ENCODE results near the gene MAGEB6B. TPM values are rescaled to one million over a fixed set of nuclear protein-coding genes. Genes with fewer than 3 reads are reported as not detected.

The MAGEB6B gene
- total and polyA plus RNA-seq, 2 experiments from 2014 or later: not detected

Other genes with a start within 250 kb of the MAGEB6B start
- not detected in 2 replicates for gene MAGEB18, start 22.3 kb upstream of the MAGEB6B start, total RNA-seq (2014; rRNA removed; shearing (Covaris generic))
- gene MAGEB18, start 22.3 kb upstream of the MAGEB6B start, polyA plus RNA-seq (2016; fragmentation: Nextera tagmentation; extraction: Ambion mirVana): not detected in 2 replicates
- not detected in 2 replicates for gene MAGEB6, start 31.8 kb downstream of the MAGEB6B start, total RNA-seq (2014; rRNA removed; shearing (Covaris generic))
- gene MAGEB6, start 31.8 kb downstream of the MAGEB6B start, polyA plus RNA-seq (2016; fragmentation: Nextera tagmentation; extraction: Ambion mirVana): not detected in 2 replicates
- gene MAGEB5, start 55.6 kb downstream of the MAGEB6B start, total RNA-seq (2014; rRNA removed; shearing (Covaris generic)): not detected in 2 replicates
- gene MAGEB5, start 55.6 kb downstream of the MAGEB6B start, polyA plus RNA-seq (2016; fragmentation: Nextera tagmentation; extraction: Ambion mirVana): not detected in 2 replicates

All from GM23338 (cell line).